Renal cortical epithelial cell (primary cell): ENCODE measurements around the gene ASIP. TPM values are rescaled to one million over a fixed set of nuclear protein-coding genes. Genes with fewer than 3 reads are reported as not detected.
A peak's percentile ranks its signal among the peaks of the same experiment; 100 is the strongest.
"Not testable (repeated sequence)": the region's sequence is repeated elsewhere in the genome, so short reads cannot be mapped to it uniquely, and the experiment has no call there.

Experiments
- DNase-seq: peaks from one replicate; pipeline ENCODE4 v3.0.0-alpha.2; 2011; ENCODE audit warnings: low read depth
- total RNA-seq: library from RNA; depleted of rRNA; stranded (reverse); fragments of >200 nt; gene quantifications from 2 replicates; pipeline ENCODE4 v1.2.3, GENCODE V29; 2014

ASIP gene, protein sequence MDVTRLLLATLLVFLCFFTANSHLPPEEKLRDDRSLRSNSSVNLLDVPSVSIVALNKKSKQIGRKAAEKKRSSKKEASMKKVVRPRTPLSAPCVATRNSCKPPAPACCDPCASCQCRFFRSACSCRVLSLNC
- not detected in 2 replicates for total RNA-seq

GRCh38 chr20:34240693-34241615 is at the start of gene ASIP:
Gene ASIP, plus strand, starts transcription at chr20:34241423. Its CDS starts 18,952 bp downstream, at chr20:34260375.
- no peak for DNase-seq

GRCh38 chr20:34193051-34193450 is 48.2 kb upstream of the ASIP start:
- DNase-seq = no peak

DNA sequence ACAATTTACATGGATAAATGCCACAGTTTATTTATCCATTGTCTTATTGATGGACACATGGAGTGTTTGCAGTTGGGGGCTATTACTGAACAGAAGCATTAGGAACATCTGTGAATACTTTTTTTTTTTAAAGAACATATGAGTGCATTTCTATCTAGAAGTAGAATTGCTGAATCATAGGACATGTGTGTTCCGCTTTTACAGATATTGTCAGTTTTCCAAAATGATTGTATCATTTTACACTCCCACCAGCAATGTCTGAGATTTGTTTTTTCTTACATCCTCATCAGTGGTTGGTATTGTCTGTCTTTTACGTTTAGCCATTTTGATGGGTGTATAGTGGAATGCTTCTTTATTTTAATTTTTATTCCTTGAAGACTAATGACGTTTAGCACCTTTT is 42.0 kb upstream of the ASIP start:
- no peak for DNase-seq

DNA sequence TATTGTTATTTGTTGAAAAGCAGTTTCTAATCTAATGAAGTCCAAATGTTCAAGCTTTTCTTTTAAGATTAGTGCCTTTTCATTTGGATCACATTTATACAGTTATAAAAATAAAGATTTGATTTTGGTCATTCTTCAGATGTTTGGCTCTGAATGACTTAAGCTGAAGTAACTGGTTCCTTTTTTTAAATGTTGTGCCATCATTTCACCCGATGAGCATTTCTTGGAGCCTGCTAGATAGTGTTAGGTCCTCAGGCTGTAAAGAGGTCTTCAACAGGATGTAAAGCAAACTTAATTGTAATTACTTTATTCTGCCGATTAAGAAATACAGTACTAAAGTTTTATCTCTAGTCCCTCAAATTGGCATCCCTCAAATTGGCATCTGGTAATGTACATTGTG is 41.2 kb upstream of the ASIP start:
- no peak for DNase-seq

GRCh38 chr20:34201531-34201930 is 39.7 kb upstream of the ASIP start:
- DNase-seq = peak; percentile 12

- DNase-seq = not testable (repeated sequence)
Measured at GRCh38 chr20:34205172-34205880, 35.9 kb upstream of the ASIP start.

DNA sequence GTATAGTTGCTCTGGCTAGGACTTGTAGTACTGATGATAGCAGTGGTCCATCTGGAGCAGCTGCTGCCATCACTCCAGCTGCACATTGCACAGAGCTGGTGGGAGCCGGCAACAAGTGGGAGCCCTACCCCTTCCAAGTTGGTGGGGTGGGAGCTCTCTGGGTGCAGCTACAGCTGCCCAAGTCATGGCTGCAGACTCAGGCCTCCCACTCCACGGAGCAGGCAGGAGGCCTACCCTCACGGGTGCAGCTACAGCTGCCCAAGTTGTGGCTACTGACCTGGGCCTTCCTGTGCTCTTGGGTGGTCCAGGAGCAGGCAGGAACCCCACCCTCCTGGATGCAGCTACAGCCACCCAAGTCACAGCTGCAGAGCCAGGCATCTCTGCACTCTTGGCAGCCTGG is 32.1 kb upstream of the ASIP start:
- DNase-seq = no peak

DNA sequence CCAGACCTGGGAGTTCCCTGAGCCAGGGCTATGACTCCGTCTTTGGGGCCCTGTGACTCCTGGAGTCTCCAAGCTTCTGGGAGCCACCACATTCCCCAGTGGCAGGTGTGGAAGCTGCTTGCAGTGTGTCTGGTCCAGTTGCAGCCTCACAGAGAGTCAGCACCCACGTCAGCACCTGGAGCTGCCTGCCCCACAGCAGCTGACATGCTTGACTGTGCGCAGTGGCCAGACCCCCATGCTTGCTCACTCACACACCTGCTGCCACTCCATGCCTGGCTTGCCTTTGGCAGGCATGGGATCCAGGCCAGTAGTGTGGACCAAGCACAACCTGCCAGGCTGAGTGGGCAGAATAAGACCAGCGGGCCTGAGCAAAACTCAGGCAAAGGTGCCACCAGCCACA is 31.0 kb upstream of the ASIP start:
- no peak for DNase-seq

DNA sequence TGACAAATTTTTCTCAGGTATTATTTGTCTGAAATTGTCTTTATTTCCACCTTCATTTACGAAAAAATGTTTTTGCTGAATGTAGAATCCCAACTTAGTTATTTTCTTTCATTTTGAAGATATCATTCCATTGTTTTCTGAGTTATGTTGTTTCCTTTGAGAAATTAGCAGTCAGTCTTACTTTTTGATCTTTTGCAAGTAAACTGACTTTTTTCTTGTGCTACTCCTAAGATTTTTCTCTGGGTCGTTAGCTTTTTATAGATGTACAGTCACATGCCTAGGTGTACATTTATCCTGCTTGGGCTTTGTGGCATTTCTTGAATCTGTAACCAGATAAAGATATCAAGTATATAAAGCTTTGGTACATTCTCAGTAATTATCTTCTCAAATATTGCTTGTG is 29.6 kb upstream of the ASIP start:
- peak; percentile 9 for DNase-seq

DNA sequence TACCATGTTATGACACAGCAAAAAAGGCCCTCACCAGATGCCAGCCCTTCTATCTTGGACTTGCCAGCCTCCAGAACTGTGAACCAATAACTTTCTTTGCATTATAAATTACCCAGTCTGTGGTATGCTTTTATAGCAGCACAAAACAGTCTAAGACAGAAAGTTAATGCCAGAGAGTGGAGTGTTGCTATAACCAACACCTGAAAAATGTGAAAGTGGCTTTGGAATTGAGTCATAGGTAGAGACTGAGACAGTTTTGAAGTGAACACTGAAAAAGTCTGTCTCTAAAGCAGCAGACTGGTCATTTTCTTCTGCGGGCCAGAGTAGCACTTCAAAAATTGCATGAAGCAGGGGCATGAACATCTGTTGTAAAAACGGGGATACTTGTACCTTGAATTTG is 28.0 kb upstream of the ASIP start:
- no peak for DNase-seq

- DNase-seq = peak; percentile 31
Measured at GRCh38 chr20:34215711-34216381, 25.4 kb upstream of the ASIP start.

DNA sequence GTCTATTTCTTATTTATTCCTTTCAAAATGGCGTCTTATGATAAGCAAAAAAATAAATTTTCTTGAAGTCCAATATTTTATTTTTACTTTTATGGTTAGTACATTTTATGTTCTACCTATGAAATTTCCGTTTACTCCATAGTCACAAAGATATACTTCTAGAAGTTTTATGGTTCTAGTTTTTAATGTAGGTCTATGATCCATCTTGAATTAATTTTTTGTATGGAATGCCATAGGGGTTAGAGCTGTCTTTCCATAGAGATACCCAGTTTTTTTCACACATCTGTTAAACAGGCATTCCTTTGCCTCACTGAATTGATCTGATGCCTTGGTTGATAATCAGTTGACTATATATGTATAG is 24.9 kb upstream of the ASIP start:
- DNase-seq = no peak

DNA sequence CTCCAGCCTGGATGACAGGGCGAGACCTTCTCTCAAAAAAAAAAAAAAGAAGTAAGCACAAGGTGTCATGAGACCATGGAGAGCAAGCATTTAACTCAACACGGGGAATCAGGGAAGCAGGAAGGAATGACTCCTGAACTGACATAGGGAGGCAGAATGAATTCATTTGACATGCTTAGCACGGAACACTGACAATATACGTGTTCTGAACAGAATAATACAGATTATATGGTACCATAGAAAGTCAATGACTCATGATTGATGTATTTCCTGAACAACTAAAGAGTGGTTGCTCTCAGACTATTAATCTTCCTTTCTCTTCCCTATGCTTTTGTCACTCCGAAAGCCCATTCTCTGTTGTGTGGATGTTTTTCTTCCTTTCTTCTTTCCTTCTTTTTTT is 20.7 kb upstream of the ASIP start:
- peak; percentile 2 for DNase-seq

DNA sequence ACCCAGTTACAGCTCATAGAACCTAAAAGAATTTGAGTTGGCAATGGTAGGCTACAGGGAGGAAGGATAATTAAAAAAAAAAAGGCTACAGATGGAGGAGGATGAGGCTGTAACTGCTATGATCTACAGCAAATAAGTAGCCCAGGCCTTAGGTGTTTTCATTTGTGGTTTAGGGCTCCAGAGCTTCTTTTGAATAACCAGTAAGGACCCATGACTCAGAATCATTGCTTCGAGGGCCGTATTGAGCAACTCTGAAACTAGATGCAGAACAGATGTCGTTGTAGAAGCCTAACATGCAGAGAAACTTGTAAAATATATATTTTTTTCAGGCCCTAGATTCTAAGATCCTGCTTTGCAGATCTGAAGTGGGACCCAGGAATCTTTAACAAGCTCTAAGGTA is 19.0 kb upstream of the ASIP start:
- DNase-seq = peak; percentile 71

DNA sequence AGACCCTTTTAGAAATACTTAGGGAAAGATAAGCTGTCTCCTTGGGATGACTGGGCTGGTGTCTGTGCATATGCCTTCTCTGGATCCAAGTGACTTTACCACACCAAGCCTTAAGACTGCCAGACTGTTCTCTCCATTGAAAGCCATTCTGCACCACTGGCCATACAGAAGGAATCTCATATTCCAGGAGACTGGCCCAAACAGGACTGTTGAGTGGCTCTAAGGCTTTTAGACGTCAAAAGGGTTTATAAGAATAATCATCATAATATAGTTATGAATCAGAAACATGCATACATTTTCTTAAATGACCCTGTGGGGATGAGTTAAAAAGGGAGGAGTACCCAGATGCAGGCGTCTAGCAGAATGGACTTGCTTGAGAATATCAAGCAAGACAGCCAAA is 17.0 kb upstream of the ASIP start:
- DNase-seq = not testable (repeated sequence)

DNA sequence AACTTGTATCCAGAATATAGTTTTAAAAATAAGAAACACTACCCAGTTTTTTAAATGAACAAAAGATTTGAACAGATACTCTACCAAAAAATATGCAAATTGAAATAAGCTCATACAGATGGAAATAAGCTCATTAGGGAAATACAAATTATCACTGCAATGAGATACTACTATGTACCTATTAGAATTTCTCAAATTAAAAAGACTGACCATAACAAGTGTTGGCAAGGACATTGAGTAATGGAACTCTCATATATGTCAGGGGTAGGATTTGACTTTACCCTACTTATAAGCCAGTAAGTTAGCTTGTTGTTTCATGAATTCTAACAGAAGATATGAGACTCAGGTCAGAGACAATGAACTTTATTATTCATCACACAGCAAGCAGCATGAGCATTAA is 9.6 kb upstream of the ASIP start:
- no peak for DNase-seq

DNA sequence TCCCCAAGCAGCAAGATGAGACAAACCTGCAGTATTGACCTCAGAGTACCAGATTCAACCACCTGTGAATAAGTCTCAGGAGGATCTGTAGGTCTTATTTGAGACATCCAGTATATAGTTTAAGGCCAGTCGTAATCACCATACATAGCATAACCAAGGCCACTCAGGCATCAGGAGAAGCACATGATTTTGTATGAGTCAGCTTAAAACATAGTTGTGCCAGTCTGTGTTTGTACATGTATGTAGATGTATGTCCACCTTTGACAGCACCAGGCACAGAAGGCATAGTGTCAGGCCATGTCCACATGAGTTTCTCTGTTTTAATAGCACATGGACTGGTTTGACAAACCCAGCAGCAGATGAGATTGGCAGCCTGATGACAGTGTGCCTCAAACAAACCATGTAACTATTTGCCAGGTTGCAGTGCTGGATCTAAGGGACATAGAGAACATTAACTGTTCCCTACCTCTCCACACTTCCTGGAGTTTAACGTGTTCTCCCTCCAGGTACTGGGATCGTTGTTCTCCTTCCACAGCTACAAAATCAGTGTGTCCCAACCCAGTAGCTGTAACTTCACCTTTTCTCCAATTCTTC is 8.6 kb upstream of the ASIP start:
- DNase-seq = no peak

GRCh38 chr20:34233687-34234086 is 7.5 kb upstream of the ASIP start:
- no peak for DNase-seq

- DNase-seq = no peak
Measured at GRCh38 chr20:34235875-34236274, 5.3 kb upstream of the ASIP start.

- no peak for DNase-seq
Measured at GRCh38 chr20:34237942-34238341, 3.3 kb upstream of the ASIP start.

- no peak for DNase-seq
Measured at GRCh38 chr20:34240121-34240520, 1.1 kb upstream of the ASIP start.

DNA sequence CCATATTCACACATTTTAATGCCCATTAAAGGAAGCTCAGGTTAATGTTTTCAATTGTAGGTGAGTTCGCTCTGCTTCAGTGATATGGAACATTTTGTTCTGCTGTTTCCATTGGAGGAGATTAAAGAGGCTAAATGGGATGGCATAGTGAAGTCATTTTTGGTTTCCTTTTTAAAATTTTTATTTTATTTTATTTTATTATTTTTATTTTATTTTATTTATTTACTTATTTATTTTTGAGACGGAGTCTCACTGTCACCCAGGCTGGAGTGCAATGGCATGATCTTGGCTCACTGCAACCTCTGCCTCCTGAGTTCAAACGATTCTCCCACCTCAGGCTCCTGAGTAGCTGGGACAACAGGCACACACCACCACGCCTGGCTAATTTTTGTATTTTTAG is 792 bp downstream of the ASIP start:
- not testable (repeated sequence) for DNase-seq
